Endodermal cell (in vitro differentiated cells): ENCODE measurements around the gene B4GALNT1. TPM values are rescaled to one million over a fixed set of nuclear protein-coding genes. Genes with fewer than 3 reads are reported as not detected.
A peak's percentile ranks its signal among the peaks of the same experiment; 100 is the strongest.
"Not testable (repeated sequence)": the region's sequence is repeated elsewhere in the genome, so short reads cannot be mapped to it uniquely, and the experiment has no call there.

Experiments
- DNase-seq: peaks from one replicate; pipeline ENCODE4 v3.0.0-alpha.2; 2017
- H3K27ac ChIP-seq: 2 replicates; pipeline ENCODE4 v1.5.1; 2013; ENCODE audit warnings: mild to moderate bottlenecking, low read depth, low read length, moderate library complexity
- H3K27me3 ChIP-seq: 2 replicates; pipeline ENCODE4 v1.6.1; 2013; ENCODE audit warnings: mild to moderate bottlenecking, low read length, moderate library complexity; ENCODE audit not compliant: insufficient read depth, control insufficient read depth, poor library complexity, severe bottlenecking
- H3K36me3 ChIP-seq: 2 replicates; pipeline ENCODE4 v1.7.0; 2013; ENCODE audit warnings: mild to moderate bottlenecking, low read length, moderate library complexity; ENCODE audit not compliant: control insufficient read depth, insufficient read depth
- H3K4me1 ChIP-seq: one replicate; pipeline ENCODE4 v1.7.0; 2013; ENCODE audit warnings: low read length; ENCODE audit not compliant: control insufficient read depth, insufficient read depth
- H3K4me3 ChIP-seq: 2 replicates; pipeline ENCODE4 v1.5.1; 2013; ENCODE audit warnings: mild to moderate bottlenecking, low read length, moderate library complexity
- H3K9ac ChIP-seq: 2 replicates; pipeline ENCODE4 v1.6.1; 2013; ENCODE audit warnings: mild to moderate bottlenecking, low read length, moderate library complexity; ENCODE audit not compliant: poor library complexity, severe bottlenecking; ENCODE audit errors: extremely low read depth
- H3K9me3 ChIP-seq: 2 replicates; pipeline ENCODE4 v1.6.1; 2013; ENCODE audit warnings: mild to moderate bottlenecking, low read length, moderate library complexity; ENCODE audit not compliant: control insufficient read depth
- H3K27ac Mint-ChIP-seq: 2 replicates; pipeline ENCODE4 v1.8.0; 2020; ENCODE audit warnings: mixed read lengths
- H3K27me3 Mint-ChIP-seq: 2 replicates; pipeline ENCODE4 v1.8.0; 2021; ENCODE audit warnings: mild to moderate bottlenecking, mixed read lengths; ENCODE audit not compliant: insufficient read depth
- H3K36me3 Mint-ChIP-seq: 2 replicates; pipeline ENCODE4 v1.8.0; 2020; ENCODE audit warnings: low read depth, mixed read lengths
- H3K4me1 Mint-ChIP-seq: 2 replicates; pipeline ENCODE4 v1.8.0; 2020; ENCODE audit warnings: mixed read lengths
- H3K4me3 Mint-ChIP-seq: 2 replicates; pipeline ENCODE4 v1.8.0; 2020; ENCODE audit warnings: mild to moderate bottlenecking, moderate library complexity, mixed read lengths
- H3K9me3 Mint-ChIP-seq: 2 replicates; pipeline ENCODE4 v1.8.0; 2020; ENCODE audit warnings: mild to moderate bottlenecking, mixed read lengths
- CTCF ChIP-seq: fragments of 200-600 bp; sonication (generic); conservative IDR thresholded peaks from 2 replicates; pipeline ENCODE4 v1.5.0; 2021; ENCODE audit warnings: antibody characterized with exemption, mild to moderate bottlenecking
- WGBS, 2 experiments: methylation state at CpG; one replicate each; pipeline versions ENCODE4 v1.1.5 to v1.1.7; 2013; ENCODE audit warnings: missing lambda C conversion rate in 2 of 2, mixed read lengths in 1 of 2; ENCODE audit not compliant: insufficient coverage in 1 of 2, insufficient read length in 1 of 2; 5-methylcytosine and 5-hydroxymethylcytosine counted together
- total RNA-seq, 2 donors: library from RNA; stranded (reverse); fragmentation: NEBNext Ultra II Directional in 1 of 2; extraction: Animal tissue kit (Norgen Biotek cat#: 25700) in 1 of 2; gene quantifications; 2 replicates in 1 of 2; 3 replicates in 1 of 2; pipeline ENCODE4 v1.2.1, GENCODE V29; 2021

B4GALNT1 gene
- total RNA-seq, 2 donors from 2014 or later: 0.49 to 0.66 TPM

GRCh38 chr12:57619434-57620244 is 13.4 kb downstream of the B4GALNT1 start:
- DNase-seq: peak; percentile 91
- H3K27ac ChIP-seq: no peak overlapping the region
- peaks cover 99% of the 10 kb centered on the region for H3K27me3 Mint-ChIP-seq
- no peaks in the 10 kb centered on the region for H3K9me3 ChIP-seq
- H3K36me3 Mint-ChIP-seq: peaks cover 12% of the 10 kb centered on the region
- H3K27ac Mint-ChIP-seq: no peak overlapping the region
- peaks cover 92% of the 10 kb centered on the region for H3K27me3 ChIP-seq
- H3K4me1 ChIP-seq: no peaks in the 10 kb centered on the region
- peak overlapping the region; percentile 48 for H3K4me3 Mint-ChIP-seq
- H3K9me3 Mint-ChIP-seq: no peaks in the 10 kb centered on the region
- 22 to 26% methylated on average over 18 to 44 of the region's 46 CpGs for WGBS, 2 experiments
- no peak overlapping the region for H3K9ac ChIP-seq
- H3K4me1 Mint-ChIP-seq: peaks cover 25% of the 10 kb centered on the region
- TF ChIP-seq CTCF: no peak
- H3K4me3 ChIP-seq: no peak overlapping the region
- H3K36me3 ChIP-seq: peaks cover 7% of the 10 kb centered on the region

- peaks cover 17% of the 10 kb centered on the region for H3K36me3 Mint-ChIP-seq
- H3K4me1 Mint-ChIP-seq: peaks cover 25% of the 10 kb centered on the region
- Histone ChIP-seq H3K4me3 (no peak overlapping the region), H3K36me3 (peaks cover 7% of the 10 kb centered on the region), H3K9me3 (no peaks in the 10 kb centered on the region), H3K4me1 (no peaks in the 10 kb centered on the region), H3K27ac (no peak overlapping the region), H3K9ac (no peak overlapping the region), H3K27me3 (peaks cover 85% of the 10 kb centered on the region)
- 55 to 64% methylated on average over 4 to 16 of the region's 16 CpGs for WGBS, 2 experiments
- no peak for TF ChIP-seq CTCF
- H3K4me3 Mint-ChIP-seq: peak overlapping the region; percentile 48
- no peaks in the 10 kb centered on the region for H3K9me3 Mint-ChIP-seq
- H3K27me3 Mint-ChIP-seq: peaks cover 98% of the 10 kb centered on the region
- DNase-seq: no peak
- no peak overlapping the region for H3K27ac Mint-ChIP-seq
These were observed 14.0 kb downstream of the B4GALNT1 start for GRCh38 chr12:57618966-57619433.

- H3K4me3 Mint-ChIP-seq, H3K27ac Mint-ChIP-seq, H3K9me3 ChIP-seq, H3K36me3 ChIP-seq, H3K9me3 Mint-ChIP-seq, H3K4me3 ChIP-seq, DNase-seq, H3K4me1 ChIP-seq, H3K9ac ChIP-seq, H3K27ac ChIP-seq: not testable (repeated sequence)
- peaks cover 97% of the 10 kb centered on the region for H3K27me3 Mint-ChIP-seq
- peaks cover 25% of the 10 kb centered on the region for H3K4me1 Mint-ChIP-seq
- peaks cover 80% of the 10 kb centered on the region for H3K27me3 ChIP-seq
- WGBS, 2 experiments: 88 to 100% methylated on average over 4 to 6 of the region's 6 CpGs
- H3K36me3 Mint-ChIP-seq: peaks cover 18% of the 10 kb centered on the region
These were observed 14.6 kb downstream of the B4GALNT1 start for GRCh38 chr12:57618431-57618830.
